ENCODE data around the gene ACOT11. TPM values are rescaled to one million over a fixed set of nuclear protein-coding genes. Genes with fewer than 3 reads are reported as not detected.
"Not testable (repeated sequence)": the region's sequence is repeated elsewhere in the genome, so short reads cannot be mapped to it uniquely, and the experiment has no call there.

ACOT11 gene
- 0.07 and 0.20 TPM in 2 replicates for total RNA-seq (2014; rRNA removed; shearing (Covaris generic))
- 1.5 and 1.6 TPM in 2 replicates for polyA plus RNA-seq (2014; cell fraction: nucleus; rRNA removed)

DNA sequence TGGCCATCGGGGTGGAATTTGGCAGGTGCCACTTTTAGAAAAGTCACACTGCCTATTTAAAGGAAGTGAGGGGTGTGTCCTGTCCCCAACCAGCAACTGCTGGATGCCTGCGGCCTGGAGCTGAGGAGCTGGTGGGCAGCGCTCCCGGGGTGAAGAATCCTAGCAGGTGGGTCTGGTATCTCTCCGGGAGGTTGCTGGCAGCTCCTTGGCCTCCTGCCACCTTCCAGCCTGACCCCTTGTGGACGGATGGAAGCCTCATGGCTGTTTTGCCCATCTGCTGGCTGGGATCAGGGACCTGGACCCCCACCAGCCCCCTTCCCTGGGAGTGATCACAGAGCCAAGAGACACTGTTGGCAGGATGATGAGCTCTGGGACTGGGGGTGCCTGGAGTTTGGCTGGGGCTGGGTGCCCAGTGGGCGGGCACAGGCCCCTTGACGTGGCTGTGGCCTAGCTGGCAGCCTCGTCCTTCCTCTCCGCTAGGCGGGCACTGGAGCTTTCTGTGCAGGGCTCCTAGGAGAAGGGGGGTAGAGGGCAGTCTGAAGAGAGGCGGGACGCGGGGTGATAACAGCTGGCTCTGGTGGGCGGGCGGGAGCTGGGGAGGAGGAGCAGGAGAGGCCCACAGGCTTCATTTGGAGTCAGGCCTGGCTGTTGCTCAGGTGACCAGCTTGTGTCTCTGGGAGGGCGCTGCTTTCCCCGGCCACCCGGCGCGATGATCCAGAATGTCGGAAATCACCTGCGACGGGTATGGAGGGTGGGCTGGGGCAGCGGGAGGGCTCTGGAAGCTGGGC is at the start of gene ACOT11:
Gene ACOT11 (plus strand): TSS at position 628 of the 788 bp plus-strand sequence. CDS start 82 bp downstream, at position 710.
- no peak for DNase-seq (ENCODE audit: extremely low read depth, low read depth)

DNA sequence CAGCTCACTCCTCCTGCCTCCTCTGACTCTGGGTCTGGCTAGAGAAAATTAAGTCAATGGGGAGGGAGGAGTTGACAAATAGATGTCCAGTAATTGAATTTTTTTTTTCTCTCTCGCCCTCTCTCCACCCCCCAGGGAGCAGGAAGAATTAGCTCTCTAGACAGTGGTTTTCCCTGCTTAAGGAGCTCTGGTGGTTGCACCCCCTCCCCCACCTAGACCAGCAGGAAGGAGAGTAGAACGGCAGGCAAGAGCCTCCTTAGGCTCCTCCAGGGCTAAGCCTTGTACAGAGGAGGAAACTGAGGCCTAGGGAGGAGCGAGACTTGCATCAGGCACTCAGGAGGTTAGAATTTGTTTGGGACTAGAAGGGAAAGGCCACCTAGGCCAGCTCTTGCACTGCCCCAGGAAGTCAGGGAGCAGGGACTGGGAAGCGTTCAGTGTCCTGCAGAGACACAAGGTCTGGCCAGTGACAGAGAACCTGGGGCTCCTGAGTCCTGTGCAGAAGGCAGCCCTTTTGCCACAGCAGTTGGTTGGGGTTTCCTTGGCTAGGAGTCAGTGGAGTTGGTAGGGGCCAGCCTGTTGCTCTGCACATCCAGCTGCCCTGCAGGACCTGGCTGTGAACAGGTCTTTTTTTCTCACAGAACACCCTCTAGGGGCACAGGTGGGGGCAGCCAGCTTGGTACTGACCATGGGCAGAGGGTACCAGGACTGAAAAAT is 49.5 kb upstream of the ACOT11 start:
- DNase-seq (ENCODE audit: extremely low read depth, low read depth), result no peak

DNA sequence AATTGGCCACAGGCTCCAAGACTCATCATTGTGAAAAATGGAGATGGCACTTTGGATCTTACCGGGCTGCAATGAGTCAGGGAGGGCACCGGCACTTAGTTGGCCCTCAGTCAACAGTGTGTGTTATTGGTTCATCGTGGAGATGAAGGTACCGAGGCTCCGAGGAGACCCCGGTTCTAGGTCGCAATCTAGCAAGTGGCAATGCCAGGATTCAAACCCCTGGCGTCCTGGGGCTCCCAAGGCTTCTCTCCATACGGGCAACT is 49.0 kb upstream of the ACOT11 start:
- DNase-seq (ENCODE audit: extremely low read depth, low read depth), result no peak

DNA sequence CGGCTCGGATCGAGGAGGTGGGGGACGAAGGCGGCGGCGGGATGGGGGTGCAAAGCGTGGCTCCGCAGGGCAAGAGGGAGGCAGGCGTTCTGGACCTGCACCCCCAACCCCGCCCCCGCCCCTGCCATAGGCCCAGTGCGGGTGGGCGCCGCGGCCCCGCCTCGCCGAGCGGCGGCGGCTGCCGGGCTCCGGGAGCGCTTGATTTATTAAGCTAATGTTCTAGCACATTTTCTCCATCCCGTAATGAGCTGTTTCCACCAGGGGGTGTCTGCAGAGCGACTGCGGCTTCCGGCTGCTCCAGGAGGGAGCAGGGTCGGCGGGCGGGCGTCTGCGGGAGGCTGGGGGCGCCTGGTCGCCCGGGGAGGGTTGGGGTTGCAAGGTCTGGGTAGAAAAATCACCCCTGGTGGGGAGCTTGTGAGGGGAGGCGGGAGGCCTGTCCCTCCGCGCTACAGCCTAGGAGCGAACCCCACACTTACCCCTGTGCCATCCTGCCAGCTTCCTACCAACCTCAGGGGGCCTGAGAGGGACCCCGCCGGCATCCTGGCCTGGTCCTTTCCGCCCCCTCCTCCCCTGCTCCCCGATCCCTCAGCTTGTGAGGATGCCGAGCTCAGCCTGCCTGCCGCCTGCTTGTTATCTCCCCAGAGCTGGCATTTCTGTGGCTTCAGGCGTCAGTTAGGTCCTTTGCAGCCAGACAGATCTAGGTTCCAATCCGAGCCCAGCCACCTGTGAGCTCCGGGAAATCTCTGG is 48.5 kb upstream of the ACOT11 start:
- DNase-seq (ENCODE audit: extremely low read depth, low read depth), result no peak

DNA sequence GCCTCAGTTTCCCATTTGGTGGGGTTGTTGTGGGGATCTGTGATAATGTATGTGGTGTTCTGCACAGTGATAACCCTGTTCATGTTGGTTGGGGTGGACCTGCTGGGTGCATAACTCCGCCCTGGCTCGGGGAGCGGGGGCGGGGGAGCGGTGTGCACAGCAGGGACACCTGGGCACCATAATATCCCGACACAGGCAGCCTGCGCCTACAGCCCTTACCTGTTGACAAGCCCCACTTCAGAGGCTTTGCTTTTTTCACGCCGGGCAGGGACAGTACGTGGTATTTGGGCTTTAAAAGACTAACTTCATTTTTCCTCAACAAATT is 48.0 kb upstream of the ACOT11 start:
- DNase-seq (ENCODE audit: extremely low read depth, low read depth), result no peak

DNA sequence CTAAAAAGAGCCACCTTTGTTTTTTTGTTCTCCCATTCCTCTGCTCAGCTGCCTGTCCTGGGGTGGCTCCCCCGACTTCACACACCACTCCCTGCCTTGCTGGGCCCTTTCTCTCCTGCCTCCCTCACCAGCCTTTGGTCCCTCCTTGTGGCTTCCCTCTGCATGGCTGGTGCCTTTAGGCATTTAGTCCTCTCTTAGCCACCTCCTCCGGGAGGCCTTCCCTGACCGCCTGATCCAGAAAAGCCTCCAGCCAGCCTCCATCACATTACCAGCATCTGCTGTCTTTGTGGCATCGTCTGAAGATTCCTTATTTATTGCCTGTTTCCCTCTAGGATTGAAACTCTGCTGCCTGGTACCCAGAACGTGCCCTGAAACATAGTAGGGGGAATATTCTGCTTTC is 46.2 kb upstream of the ACOT11 start:
- no peak for DNase-seq (ENCODE audit: extremely low read depth, low read depth)

DNA sequence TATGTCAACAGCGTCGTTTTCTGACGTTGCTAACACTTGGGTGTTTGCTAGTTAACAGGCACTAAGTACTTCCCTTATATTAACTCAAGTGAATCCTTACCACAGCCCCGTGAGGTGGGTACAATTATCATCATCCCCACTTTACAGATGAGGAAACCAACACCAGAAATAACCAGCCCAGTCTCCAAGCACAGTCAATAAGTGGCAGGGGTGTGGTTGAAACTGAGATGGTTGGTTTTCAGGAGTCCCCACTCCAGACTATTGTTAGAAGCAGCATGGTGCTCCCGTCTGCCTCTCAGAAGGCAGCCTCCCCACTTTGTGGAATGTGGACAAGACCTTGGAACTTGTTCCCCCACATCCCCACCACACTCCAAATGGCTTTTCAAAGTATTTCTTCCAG is 45.7 kb upstream of the ACOT11 start:
- DNase-seq (ENCODE audit: extremely low read depth, low read depth), result no peak

DNA sequence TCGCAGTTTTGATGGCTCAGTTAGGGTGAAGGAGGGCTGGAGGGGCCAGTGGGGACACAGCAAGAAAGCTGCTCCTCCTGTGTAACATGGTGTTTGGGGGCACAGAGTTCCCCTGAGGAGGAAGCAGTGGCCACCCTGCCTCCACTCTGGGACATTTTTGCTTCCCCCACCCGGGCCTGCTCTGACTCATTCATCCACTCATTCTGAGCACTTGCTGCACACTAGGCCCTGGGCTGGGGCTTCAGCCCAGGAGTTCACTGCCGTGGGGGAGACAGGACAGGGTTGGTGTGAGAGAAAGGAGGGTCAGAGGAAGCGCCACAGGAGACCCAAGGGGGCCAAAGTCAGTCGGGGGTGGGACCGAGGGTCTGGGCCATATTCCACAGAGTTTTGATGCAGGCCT is 41.4 kb upstream of the ACOT11 start:
- DNase-seq (ENCODE audit: extremely low read depth, low read depth), result no peak

DNA sequence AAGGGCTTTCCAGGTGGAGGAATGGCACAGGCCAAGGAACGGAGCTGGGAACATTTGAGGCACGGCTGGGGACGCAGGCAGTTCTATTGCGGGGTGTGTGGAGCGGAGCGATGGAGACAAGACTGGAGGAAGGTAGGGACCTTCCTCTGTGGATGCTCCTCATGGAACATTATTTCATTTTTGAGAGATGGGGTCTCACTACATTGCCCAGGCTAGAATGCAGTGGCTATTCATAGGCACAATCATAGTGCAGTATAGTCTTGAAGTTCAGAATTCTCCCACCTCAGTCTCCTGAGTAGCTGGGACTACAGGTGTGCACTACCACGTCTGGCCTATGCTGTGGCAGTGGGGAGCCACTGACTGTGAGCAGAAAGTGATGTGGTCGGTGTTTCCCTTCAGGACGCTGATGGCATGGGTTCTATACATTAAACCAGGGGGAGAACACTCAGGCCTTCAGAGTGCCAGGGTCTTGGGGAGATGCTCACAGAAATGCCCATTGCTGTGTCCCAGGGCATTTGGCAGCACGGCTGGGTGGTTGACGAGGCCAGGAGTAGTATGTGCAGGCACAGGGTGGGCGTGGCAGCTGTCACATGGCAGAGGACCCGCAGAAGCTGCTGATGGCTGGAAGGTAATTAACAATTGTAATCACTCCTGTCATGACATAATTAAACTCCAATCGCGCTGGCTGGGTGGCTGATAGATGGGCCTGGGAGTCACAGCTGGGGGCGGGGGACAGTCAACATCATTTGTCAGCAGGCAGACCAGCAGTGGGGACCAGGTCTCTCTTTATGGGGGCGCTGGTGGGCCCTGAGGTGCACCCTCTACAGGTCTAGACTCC is 40.8 kb upstream of the ACOT11 start:
- no peak for DNase-seq (ENCODE audit: extremely low read depth, low read depth)

DNA sequence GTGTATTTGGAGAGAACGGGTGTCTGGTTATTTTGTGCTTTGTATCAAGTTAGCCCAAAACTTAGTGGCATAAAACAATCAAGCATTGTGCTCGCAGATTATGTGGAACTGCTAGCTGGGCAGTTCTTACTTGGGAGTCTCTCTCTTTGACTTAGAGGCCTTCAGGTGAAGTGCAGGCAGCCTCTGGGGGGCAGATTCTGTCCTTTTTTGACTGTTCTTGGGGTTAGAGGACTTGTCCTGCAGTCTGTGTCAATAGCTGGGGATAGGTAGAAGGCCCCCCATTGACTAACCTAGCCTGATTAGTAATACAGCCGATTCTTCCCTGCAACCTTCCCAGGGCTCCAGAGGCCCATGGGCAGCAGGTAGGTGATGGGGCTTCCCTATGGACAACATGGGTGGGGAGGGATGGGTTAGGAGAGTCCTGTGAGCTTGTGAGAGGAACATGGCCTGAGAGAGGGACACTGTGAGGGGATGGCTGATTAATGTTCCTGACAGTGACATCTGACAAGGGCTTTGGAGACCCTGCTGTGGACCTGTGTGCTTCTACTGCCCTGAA is 37.2 kb upstream of the ACOT11 start:
- DNase-seq (ENCODE audit: extremely low read depth, low read depth), result no peak

DNA sequence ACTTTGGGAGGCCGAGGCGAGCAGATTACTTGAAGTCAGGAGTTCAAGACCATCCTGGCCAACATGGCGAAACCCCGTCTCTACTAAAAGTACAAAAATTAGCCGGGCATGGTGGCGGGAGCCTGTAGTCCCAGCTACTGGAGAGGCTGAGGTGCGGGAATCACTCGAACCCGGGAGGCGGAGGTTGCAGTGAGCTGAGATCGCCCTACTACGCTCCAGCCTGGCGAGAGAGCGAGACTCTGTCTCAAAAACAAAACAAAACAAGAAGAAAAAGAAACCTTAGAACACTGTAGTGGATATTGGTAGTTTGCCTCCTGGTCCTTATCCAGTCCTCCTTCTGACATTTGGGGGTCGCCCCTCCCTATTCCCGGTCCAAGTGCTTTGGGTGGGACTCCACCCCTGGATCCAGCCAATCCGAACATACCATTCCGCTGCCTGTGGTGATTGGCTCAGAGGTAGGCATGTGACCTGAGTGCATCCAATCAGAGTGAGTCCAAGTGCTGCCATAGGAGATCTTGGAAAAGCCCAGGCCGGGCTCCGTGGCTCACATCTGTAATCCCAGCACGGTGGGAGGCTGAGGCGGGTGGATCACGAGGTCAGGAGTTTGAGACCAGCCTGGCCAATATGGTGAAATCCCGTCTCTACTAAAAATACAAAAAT is 34.0 kb upstream of the ACOT11 start:
- not testable (repeated sequence) for DNase-seq (ENCODE audit: extremely low read depth, low read depth)

DNA sequence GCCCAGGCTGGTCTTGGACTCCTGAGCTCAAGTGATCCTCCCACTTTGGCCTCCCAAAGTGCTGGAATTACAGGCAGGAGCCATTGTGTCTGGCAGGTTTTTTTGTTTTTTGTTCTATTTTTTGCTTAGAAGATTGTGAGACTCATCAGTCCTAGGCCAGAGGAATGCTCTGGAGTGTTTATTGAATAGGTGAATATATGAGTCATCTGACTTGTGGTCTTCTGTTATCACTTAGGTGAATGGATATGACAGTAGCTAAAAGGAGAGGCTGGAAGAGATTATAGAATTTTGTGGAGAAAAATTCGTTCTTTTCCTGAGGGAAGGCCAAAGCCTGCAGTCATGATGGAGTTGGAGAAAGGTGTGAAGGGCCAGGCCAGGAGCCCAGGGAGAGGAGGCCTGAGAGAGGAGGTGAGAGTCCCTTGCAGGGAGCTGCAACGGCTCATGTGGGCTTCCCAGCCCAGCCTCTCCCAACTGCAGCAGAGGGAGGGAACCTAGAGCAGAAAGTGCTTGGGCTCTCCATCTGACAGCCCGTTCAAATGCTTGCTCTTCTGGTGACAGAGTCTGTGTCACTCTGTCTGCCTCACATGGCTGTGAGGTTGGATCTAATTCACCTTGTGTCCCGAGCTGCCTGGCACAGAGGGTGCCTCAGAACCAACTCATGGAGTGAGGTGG is 31.6 kb upstream of the ACOT11 start:
- DNase-seq (ENCODE audit: extremely low read depth, low read depth), result no peak

DNA sequence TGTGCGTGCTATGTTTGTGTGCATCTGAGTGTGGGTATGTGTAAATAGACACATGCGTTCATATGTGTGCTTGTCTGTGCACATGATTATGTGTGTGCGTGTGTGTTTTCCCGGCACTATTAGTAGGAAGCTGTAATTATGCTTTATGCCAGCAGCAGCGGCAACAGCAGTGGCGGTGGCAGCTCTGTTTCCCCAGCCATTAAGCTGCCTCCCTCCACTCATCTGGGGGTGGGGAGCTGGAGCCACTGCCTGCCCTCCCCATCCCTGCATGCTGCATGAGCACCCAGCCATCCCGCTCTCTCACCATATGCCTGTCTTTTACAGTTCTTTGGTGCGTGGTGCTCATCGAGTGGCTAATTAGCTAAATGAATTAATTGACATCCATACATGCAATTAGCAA is 30.5 kb upstream of the ACOT11 start:
- DNase-seq (ENCODE audit: extremely low read depth, low read depth), result no peak

DNA sequence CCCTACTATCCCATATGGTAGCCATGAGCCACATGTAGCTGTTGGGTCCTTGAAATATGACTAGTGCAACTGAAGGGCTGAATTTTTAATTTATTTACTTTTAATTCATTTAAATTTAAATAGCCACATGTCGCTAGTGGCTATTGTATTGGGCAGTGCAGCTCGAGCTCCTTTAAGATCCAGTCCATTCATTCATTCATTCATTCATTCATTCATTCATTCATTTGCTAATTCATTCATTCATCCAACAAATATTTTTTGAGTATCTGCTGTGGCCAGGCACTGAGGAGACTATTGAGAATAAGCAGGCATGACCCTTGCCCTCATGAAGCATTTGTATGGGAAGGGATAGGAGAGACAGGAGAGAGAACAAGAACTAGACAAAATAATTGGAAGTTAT is 29.5 kb upstream of the ACOT11 start:
- DNase-seq (ENCODE audit: extremely low read depth, low read depth), result no peak

DNA sequence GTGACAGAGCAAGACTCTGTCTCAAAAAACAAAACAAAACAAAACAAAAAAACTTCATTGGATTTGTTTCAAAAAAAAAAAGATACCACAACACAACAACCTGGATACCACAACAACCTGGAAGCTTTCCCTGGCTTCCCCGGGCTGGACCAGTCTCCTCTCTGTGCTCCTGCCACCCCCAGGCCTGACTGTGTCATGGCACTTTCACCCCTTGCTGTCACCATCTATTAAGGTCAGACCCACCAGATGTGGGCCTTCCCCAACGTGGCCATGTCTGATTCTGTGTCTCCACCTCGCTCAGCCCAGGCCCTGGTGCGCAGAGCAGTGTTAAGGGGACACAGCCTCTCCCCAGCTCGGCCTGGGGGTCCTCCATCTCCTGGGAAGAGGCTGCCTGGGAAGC is 28.3 kb upstream of the ACOT11 start:
- DNase-seq (ENCODE audit: extremely low read depth, low read depth), result peak; percentile 13

DNA sequence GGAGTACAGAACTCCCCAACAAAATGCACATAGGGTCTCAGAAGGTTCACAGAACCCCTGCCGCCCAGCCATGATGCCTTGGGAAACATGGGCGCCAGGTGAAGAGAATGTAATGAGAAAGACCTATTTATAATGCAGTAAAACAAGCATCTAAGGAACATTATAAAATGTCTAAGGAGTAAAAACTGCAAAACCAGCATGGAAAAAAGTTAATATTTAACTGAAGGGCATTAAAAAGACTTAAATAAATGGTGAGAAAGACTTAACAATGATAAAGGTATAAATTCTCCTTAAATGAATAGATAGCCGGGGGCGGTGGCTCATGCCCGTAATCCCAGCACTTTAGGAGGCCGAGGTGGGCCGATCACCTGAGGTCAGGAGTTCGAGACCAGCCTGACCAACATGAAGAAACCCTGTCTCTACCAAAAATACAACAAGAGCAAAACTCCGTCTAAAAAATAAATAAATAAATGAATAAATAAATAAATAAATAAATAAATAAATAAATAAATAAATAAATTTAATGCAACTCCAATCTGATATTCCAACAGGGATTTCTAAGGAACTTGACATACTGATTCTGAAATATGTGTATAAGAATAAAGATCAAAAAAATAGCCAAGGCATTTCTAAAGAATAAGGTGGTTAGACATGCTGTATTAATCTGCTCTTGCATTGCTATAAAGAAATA is 27.3 kb upstream of the ACOT11 start:
- no peak for DNase-seq (ENCODE audit: extremely low read depth, low read depth)

DNA sequence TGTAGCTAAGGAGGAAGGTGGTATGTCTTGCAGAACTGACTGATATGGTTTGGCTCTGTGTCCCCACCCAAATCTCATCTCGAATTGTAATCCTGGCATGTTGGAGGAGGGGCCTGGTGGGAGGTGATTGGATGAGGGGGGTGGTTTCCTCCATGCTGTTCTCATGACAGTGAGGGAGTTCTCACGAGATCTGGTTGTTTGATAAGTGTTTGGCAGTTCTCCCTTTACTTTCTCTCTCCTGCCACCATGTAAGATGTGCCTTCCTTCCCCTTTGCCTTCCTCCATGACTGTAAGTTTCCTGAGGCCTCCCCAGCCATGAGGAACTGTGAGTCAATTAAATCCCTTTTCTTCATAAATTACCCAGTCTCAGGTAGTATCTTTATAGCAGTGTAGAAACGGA is 21.5 kb upstream of the ACOT11 start:
- DNase-seq (ENCODE audit: extremely low read depth, low read depth), result not testable (repeated sequence)

DNA sequence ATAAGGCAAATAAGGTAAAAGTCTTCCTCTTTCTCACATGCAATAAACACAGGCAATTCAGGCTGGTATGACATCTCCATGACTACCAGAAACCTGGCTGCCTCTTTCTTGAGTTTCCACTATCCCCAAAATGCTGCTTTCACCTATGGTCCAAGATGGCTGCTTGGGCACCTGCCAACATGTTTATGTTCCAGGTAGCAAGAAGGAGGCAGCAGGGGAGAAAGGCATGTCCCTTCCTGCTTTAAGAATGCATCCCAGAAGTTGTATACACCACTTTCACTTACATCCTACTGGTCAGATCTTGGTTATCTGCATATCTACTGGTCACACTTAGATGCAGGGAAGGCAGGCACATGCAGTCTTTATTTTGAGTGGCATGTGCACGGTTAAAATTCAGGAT is 19.4 kb upstream of the ACOT11 start:
- no peak for DNase-seq (ENCODE audit: extremely low read depth, low read depth)

DNA sequence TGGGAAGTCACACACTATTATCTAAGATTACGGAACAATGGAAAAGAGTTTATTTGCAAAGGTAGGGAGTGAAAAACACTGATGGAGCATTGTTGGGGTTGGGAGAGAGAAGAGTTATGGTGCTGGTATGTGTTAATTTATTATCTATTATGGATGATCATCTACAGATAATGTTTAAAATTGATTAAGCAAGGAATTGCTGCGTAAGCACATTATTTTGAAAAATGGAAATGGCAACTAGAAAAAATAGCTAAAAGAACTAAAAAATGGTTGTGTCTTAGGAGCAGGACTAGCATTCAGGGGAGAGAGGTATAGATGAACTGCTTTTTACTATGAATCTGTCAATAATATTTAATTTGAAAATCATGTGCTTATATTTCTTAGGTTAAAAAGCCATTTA is 16.0 kb upstream of the ACOT11 start:
- DNase-seq (ENCODE audit: extremely low read depth, low read depth), result no peak
